Heart right ventricle (tissue), 16 donors: ENCODE data around the gene DENND1A. TPM values are rescaled to one million over a fixed set of nuclear protein-coding genes. Genes with fewer than 3 reads are reported as not detected.

ENCODE experiments used
- ATAC-seq, 8 donors: fragments of 200-7000 bp; cut with Tn5 transposase; one replicate each; pipeline ENCODE4 v1.9.1; 2020; ENCODE audit warnings: mild to moderate bottlenecking in 8 of 8, moderate library complexity in 8 of 8, moderate number of reproducible peaks in 1 of 8
- DNase-seq, 2 donors: peaks; one replicate each; pipeline ENCODE4 v3.0.0-alpha.2; 2020
- H3K27ac ChIP-seq, 10 donors: fragments of 200-600 bp; sonication (generic) in 2 of 10; one replicate each; pipeline versions ENCODE4 v1.5.0 to v1.8.0; 2020 to 2022; ENCODE audit warnings: mild to moderate bottlenecking in 3 of 10
- H3K27me3 ChIP-seq, 7 donors: fragments of 200-600 bp; one replicate each; pipeline ENCODE4 v1.8.0; 2021 to 2022; ENCODE audit warnings: mild to moderate bottlenecking in 2 of 7
- H3K36me3 ChIP-seq, 9 donors: fragments of 200-600 bp; sonication (generic) in 1 of 9; one replicate each; pipeline versions ENCODE4 v1.5.0 to v1.8.0; 2020 to 2022; ENCODE audit warnings: mild to moderate bottlenecking in 2 of 9
- H3K4me1 ChIP-seq, 9 donors: fragments of 200-600 bp; sonication (generic) in 1 of 9; one replicate each; pipeline versions ENCODE4 v1.5.0 to v1.8.0; 2020 to 2022; ENCODE audit warnings: mild to moderate bottlenecking in 4 of 9
- H3K4me3 ChIP-seq, 10 donors: fragments of 200-600 bp; sonication (generic) in 2 of 10; one replicate each; pipeline versions ENCODE4 v1.5.0 to v1.8.0; 2020 to 2022; ENCODE audit warnings: mild to moderate bottlenecking in 7 of 10, moderate library complexity in 2 of 10
- H3K9me3 ChIP-seq, 11 donors: fragments of 200-600 bp in 10 of 11; sonication (generic) in 2 of 11; one replicate each; pipeline versions ENCODE4 v1.5.0 to v1.8.0; 2013 to 2022; ENCODE audit warnings: mild to moderate bottlenecking in 2 of 11, control low read depth in 1 of 11, moderate library complexity in 1 of 11
- WGBS, 2 donors: extraction: QIAGEN DNeasy Blood & Tissue Kit; methylation state at CpG; one replicate each; pipeline ENCODE4 v1.1.7; 2013; ENCODE audit warnings: inconsistent platforms in 1 of 2; 5-methylcytosine and 5-hydroxymethylcytosine counted together
- intact Hi-C, 10 donors: fragments of 100-400 bp; cut with DNase I; formaldehyde crosslinking; loops; one replicate each; pipeline versions ENCODE4 v1.11.1 to v1.14.2; 2022
- polyA plus RNA-seq, 2 donors: library from polyadenylated mRNA; stranded (reverse); fragments of 200-250 nt; gene quantifications; one replicate each; pipeline ENCODE4 v1.2.3, GENCODE V29; 2013
- total RNA-seq, 10 donors: library from RNA; stranded (reverse); fragmentation: NEBNext Ultra II Directional in 3 of 10; extraction: Animal tissue kit (Norgen Biotek cat#: 25700) in 3 of 10; gene quantifications; one replicate each; pipeline versions ENCODE4 v1.2.1 to v1.2.4, GENCODE V29; 2021 to 2023
- TF ChIP-seq, protein P1 (sequence below), 9 donors: fragments of 200-600 bp; sonication (generic) in 2 of 9; IDR thresholded peaks; one replicate each; pipeline versions ENCODE4 v1.5.0 to v1.8.0; 2021 to 2022; ENCODE audit warnings: antibody characterized with exemption in 9 of 9, mild to moderate bottlenecking in 5 of 9, moderate library complexity in 1 of 9
- donor health status: Arrhythmogenic right ventricular cardiomyopathy.
- donor health status: ischemic (EF 13 %, LVEDD 7.1; RV severe dilation, severe dysfunction).
- donor health status: healthy with polysubstance abuse.
- donor health status: DM: no; HTN: yes; CAD: no.
- donor health status: DM: no; HTN: no; CAD: no.
- donor health status: ischemic (EF 25% LVEDD 6.9; RV normal size, moderate dysfunction).
- donor health status: ischemic (EF 25% LVEDD 5.7; RV mildly dilated, moderate dysfunction).
- donor health status: healthy.
- donor health status: DM: yes; HTN: yes; CAD: no.
- donor health status: Ischemic cardiomyopathy.
- donor health status: ischemic (EF 35%, LVEDD 5.7; RV mildly dilated, moderate dysfunction).
- donor health status: nonischemic (EF 11% LVEDD 7.7; RV severe dilation, severe dysfunction).
- donor health status: DM: yes; HTN: yes; CAD: no.
- donor health status: PGD.
- donor health status: ischemic (EF 29% LVEDD 5.4; RV normal size, mild dysfunction).
- donor health status: nonischemic (EF 23%, LVEDD 6.1; RV moderate dilation, normal function).

The DENND1A gene
- total and polyA plus RNA-seq, 12 donors, result 7.3 to 19.6 (median 12.2) TPM

DNA sequence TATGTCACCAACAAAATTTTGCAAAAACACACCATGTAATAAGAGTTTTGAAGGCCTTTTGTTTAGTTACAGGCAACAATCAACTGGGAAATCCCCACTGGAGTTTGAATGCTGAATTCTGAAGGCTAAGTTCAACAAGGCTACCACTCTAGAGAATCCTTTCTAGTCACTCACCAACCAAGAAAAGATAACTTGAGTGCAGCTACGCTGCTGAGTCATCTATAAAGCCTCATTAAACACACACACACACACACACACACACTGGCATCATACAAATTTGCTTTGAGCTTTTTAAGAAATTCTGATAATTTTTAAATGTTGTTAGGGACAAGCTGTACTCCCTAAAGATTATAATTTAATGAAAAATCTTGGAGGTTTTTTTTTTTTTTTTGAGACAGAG is 219.6 kb downstream of the DENND1A start:
- H3K27me3 ChIP-seq, result no peaks in the 10 kb centered on the region
- WGBS, 2 donors, result 71 to 91% methylated on average over 1 of the region's 1 CpG
- TF ChIP-seq, protein P1, sequence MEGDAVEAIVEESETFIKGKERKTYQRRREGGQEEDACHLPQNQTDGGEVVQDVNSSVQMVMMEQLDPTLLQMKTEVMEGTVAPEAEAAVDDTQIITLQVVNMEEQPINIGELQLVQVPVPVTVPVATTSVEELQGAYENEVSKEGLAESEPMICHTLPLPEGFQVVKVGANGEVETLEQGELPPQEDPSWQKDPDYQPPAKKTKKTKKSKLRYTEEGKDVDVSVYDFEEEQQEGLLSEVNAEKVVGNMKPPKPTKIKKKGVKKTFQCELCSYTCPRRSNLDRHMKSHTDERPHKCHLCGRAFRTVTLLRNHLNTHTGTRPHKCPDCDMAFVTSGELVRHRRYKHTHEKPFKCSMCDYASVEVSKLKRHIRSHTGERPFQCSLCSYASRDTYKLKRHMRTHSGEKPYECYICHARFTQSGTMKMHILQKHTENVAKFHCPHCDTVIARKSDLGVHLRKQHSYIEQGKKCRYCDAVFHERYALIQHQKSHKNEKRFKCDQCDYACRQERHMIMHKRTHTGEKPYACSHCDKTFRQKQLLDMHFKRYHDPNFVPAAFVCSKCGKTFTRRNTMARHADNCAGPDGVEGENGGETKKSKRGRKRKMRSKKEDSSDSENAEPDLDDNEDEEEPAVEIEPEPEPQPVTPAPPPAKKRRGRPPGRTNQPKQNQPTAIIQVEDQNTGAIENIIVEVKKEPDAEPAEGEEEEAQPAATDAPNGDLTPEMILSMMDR (IDR thresholded peaks at IDR 0.05), result no peak
- no peaks in the 10 kb centered on the region for H3K9me3 ChIP-seq
- no peak for DNase-seq
- H3K36me3 ChIP-seq, result no peaks in the 10 kb centered on the region
- H3K27ac ChIP-seq, result no peak overlapping the region
- peaks cover 0 to 4% (median 0%) of the 10 kb centered on the region in 9 donors for H3K4me1 ChIP-seq
- intact Hi-C loops, result loop anchor here in 1 of 10 donors (10.0 kb wide), 1 partner anchor 65 kb away; no protein-coding TSS in a partner anchor
- no peak for ATAC-seq
- no peak overlapping the region for H3K4me3 ChIP-seq

DNA sequence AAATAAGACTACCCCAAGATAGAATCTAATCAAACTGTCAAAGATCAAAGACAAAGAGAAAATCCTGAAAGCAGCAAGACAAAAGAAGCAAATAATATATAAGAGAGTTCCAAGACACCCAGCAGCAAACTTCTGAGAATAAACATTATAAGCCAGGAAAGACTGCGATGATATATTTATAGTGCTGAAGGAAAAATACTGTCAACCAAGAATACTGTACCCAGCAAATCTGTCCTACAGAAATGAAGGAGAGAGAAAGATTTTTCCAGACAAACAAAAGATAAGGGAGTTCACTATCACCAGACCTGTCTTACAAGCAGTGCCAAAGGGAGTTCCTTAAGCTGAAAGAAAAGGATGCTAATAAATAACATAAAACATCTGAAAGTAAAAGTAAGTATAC is 227.4 kb downstream of the DENND1A start:
- Histone ChIP-seq H3K4me1 (peaks cover 0 to 8% (median 4%) of the 10 kb centered on the region in 9 donors), H3K27ac (no peak overlapping the region), H3K36me3 (peaks cover 0 to 15% (median 0%) of the 10 kb centered on the region in 9 donors), H3K27me3 (no peaks in the 10 kb centered on the region), H3K4me3 (no peak overlapping the region), H3K9me3 (peaks cover 0 to 37% (median 22%) of the 10 kb centered on the region in 11 donors)
- no peak for DNase-seq
- intact Hi-C loops, result loop anchor here in 1 of 10 donors (10.0 kb wide), 1 partner anchor 62 kb away; no protein-coding TSS in a partner anchor
- no peak for ATAC-seq
- TF ChIP-seq, protein P1 (IDR thresholded peaks at IDR 0.05), result no peak
- WGBS, 2 donors, result 75 to 100% methylated on average over 1 of the region's 1 CpG

DNA sequence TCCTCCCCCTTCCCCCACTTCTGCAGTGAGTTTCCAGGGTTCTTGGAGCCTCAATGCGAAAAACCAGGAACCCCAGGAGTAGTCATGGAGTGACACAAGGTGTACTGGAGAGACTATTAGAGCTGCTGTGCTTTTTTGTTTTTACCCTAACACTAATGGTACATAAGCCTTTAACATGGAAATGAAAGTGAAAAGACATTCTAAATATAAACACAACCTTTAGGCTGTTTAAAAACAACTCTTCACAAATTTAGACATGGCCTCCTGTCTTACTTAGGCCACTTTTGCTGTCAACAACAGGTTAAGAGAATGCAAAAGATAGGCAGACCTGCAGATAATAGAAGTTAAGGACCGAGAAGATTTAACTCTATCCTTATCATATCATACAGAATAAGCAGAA is 232.2 kb downstream of the DENND1A start:
- Histone ChIP-seq H3K4me1 (peaks cover 0 to 12% (median 4%) of the 10 kb centered on the region in 9 donors), H3K36me3 (peaks cover 0 to 6% (median 0%) of the 10 kb centered on the region in 9 donors), H3K9me3 (peaks cover 0 to 18% (median 9%) of the 10 kb centered on the region in 11 donors), H3K27me3 (no peaks in the 10 kb centered on the region), H3K4me3 (no peak overlapping the region), H3K27ac (no peak overlapping the region)
- TF ChIP-seq, protein P1 (IDR thresholded peaks at IDR 0.05), result no peak
- no peak for DNase-seq
- no peak for ATAC-seq
- 57 to 58% methylated on average over 2 of the region's 2 CpGs for WGBS, 2 donors
- intact Hi-C loops, result no loop called here

DNA sequence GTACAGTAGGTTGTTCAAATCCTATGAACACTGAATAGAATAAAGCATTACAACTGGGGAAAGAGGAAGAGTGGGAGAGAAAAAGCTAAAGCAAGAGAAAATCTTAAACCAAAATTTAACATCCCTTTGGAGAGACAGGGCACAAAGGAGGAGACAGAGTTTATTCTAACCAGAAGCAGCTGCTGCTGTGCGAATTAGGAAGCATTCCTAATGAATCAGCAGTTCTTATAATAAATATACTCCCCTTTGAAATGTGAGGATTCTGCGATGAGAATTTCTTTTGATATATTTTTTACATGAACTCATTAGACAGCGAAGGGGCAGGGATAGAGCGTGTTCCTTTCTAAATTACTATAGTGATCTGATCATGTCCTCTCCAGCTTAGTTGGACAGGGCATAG is 233.4 kb downstream of the DENND1A start:
- Histone ChIP-seq H3K4me3 (no peak overlapping the region), H3K4me1 (peaks cover 0 to 12% (median 4%) of the 10 kb centered on the region in 9 donors), H3K9me3 (peaks cover 0 to 6% (median 0%) of the 10 kb centered on the region in 11 donors), H3K27me3 (no peaks in the 10 kb centered on the region), H3K27ac (no peak overlapping the region), H3K36me3 (peaks cover 0 to 3% (median 0%) of the 10 kb centered on the region in 9 donors)
- intact Hi-C loops, result no loop called here
- TF ChIP-seq, protein P1 (IDR thresholded peaks at IDR 0.05), result no peak
- no peak for ATAC-seq
- WGBS, 2 donors, result 89 to 94% methylated on average over 4 of the region's 4 CpGs
- DNase-seq, result no peak
